Measurements from ENCODE around the gene TIMP2.
"Not testable (repeated sequence)": the region's sequence is repeated elsewhere in the genome, so short reads cannot be mapped to it uniquely, and the experiment has no call there.

TIMP2 gene

GRCh38 chr17:78925662-78926555 lies 722 bp upstream of the TIMP2 start:
- DNase-seq: no peak

GRCh38 chr17:78924481-78925151 lies 571 bp downstream of the TIMP2 start:
- peak; percentile 21 for DNase-seq

DNA sequence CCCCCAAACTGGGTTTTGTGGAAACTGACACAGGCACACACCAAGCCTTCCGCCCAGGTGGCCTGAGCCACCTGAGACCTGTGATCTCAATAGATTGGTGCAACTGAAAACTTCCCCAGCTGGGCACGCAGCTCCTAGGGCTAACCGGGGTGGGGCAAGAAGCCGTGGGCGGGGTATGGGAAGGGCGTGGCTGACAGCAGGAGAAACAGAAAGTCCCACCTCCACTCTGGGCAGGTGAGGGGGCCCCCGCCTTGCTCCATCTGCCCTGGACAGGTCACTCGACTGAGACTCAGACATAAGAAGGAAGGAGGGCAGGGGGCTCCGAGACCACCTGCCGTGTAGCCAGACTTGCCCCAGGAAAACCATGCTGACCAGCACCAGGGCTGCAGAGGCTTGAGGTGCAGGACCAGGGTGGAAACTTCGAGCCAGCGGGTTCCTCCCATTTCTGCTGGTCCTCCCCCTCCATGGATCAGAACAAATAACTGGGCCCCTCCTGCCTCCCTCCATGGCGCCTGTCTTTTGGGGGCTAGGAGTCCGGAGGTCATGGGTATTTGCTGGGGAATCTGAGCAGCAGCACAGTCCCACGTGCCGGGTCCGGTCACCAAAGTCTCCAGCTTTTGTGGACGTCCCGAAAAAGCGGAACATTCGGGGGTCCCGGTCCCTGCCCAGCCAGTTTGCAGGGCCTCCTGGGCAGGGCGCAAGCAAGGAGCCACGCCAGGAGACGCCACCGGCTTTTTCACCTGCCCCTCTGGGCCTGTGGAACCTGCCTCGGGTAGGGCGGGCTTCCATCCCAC lies 1.3 kb downstream of the TIMP2 start:
- no peak for DNase-seq

GRCh38 chr17:78922816-78923498 lies 2.2 kb downstream of the TIMP2 start:
- DNase-seq: no peak

DNA sequence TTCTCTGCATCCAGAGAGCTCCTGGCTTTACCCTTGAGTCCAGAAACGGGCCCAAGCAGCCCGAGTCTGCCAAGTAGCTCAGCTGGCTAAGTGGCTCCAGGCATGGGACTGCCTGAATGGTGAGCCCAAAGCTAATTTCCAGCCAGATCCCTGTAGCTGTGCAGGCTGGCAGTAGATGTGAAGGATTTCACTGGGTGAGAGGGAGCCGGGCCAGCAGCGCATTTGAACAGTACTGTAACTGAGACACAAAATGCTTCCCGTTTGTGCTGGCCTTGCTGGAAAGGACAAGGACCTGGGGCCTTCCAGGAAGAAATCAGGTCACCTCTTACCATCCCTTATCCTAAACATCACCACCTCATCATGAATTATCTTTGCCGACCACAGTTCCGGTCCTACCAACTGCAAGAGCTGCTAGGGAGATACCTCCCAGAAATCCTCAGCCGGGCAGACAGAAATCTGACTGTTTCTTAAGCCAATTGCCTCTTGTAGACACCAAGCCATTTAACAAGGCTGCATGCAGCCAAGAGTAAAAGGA lies 3.7 kb downstream of the TIMP2 start:
- no peak for DNase-seq

GRCh38 chr17:78920528-78920927 lies 4.7 kb downstream of the TIMP2 start:
- DNase-seq: no peak

DNA sequence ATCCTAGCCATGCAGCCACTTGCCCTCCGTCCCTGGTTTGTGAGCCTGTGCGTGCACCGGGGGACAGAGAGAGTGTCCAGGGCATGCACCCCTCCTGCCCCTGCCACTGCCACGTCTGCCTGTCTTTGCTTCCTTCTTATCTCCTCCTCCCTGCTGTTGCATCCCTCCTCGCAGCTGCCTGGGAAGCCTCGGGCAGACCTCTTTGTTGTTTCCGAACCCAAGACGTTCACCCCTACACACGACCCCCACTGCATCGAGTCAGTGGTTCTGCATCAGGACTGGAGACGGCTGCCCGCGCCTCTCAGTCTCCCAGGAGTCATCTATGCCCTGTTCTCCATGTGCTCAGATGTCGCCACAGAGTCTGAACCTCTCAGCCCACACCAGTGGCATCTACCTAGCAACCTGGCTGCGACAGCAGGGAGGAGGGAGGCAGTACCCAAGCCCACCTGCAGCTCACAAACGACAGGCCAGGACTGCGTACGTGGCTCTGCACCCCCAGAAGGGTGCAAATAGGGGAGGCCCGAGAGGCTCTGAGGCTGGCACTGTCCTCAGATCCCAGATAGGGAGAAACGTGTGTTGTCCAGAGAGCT lies 5.2 kb downstream of the TIMP2 start:
- no peak for DNase-seq

DNA sequence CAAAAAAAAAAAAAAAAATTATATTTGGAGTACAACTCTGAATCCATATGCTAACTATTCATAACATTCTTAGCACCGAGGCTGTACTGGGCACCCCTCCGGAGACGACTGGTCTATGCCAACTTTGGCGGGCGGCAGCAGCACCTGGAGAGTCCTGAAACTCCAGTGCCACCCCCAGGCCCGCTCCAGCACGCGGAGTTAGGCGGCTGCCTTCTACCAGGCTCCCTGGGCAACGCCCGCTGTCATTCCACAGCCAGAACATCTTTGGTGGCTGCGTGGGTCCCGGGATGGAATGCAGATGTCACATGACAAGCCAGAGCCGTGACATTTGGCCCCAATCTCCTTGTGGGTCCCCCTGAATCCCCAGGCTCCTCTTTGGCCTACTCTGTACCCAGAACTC lies 6.2 kb downstream of the TIMP2 start:
- no peak for DNase-seq

DNA sequence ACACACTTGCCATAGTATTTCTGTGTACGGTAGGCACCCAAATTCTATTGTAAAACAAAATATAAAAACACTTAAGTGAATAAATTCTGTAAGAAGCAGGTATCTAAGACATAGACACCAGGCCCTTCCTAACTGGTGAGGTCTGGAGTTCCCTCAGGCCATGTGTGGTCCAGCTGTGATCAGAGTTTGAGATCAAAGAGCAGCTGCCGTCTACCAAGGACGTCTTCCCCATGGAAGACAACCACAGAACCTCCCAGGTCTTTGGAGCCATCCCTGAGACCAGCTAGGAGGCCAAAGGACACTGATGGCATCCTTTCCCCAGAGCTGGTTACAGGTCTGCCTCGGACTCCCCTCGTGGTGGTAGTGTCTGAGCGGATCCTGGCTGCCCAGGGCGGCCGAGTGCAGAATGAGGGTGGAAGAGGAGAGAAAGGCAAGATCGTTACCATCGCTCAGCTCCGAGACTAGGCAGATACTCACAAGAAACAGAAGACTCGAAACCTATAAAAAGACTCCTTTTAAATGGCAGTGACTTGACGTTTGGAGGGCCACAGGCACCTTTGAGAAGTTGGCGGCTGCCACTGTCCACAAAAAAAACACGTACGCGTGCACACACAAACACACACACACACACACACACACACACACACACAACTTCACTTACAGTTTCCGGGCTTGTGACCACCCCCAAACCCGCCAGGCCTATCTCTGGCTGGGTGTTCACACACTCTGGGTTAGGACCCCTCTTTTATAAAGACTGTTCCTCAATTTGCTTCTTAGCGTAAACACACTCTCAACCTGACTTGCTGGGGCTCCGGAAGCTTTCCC lies 7.5 kb downstream of the TIMP2 start:
- DNase-seq: no peak

- no peak for DNase-seq
Observed at GRCh38 chr17:78915872-78916632, 9.1 kb downstream of the TIMP2 start.

- DNase-seq: no peak
Observed at GRCh38 chr17:78913115-78913514, 12.1 kb downstream of the TIMP2 start.

DNA sequence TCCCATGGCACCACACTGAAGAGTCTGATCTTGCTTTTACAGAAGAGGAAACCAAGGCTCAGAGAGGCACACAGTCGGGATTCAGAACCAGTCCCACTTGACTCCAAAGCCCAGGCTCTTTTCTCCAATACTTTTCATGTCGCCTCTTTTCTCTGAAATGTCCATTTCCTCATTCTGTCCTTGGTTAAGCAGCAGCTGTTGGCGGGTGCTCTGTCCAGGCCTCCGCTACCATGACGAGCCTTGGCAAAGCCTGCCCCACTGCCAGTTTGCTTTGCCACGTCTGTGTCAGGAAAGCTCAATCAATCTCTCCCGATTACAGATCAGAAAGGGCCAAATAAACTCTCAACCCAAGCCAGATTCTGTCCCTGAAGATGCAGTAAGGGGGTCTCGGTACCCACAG lies 13.1 kb downstream of the TIMP2 start:
- no peak for DNase-seq

GRCh38 chr17:78911543-78911942 lies 13.6 kb downstream of the TIMP2 start:
- not testable (repeated sequence) for DNase-seq

DNA sequence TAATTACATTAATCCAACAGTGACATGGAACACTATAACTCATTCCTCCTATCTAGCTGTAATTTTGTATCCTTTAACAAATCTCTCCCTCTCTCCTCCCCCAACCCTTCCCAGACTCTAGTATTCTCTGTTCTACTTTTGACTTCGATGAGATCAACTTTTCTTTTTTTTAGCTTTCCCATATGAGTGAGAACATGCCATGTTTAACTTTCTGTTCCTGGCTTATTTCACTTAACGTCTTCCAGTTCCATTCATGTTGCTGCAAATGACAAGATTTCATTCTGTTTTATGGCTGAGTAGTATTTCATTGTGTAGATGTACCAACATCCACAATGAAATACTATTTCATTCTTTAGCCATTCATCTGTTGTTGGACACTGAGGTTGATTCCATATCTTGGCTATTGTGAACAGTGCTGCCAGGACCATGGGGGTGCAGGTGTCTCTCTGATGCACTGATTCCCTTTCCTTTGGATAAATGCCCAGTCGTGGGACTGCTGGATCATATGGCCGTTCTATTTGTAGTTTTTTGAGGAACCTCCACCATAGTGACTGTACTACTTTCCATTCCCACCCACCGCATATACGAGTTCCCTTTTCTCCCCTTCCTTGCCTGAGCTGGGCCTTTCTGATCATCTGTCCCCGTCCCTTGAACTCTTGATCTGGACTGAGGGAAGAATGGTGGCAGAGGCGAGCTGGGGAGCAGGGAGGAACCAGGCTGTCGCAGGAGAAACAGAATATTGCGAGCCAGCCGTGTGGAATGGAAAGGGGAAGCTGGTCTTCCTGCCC lies 14.5 kb downstream of the TIMP2 start:
- DNase-seq: no peak

DNA sequence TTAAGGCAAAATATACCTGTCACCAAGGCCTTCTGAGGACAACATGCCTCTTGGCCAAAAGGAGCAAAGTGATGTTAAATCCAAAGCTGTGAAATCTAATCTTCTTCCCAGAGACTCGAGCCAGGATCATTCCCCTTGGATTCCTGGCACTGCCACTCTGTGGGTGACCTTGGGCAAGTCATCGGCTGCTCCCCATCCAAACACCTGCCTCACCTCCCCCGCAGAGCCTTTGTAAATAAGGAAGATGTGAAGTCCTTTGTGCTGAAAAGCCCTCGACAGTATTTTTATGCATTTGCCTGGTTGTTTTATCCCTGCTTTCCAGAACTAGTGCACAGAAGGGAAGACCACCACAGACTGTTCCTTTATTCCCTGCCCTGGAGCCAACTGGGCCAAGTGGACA lies 16.8 kb downstream of the TIMP2 start:
- no peak for DNase-seq

GRCh38 chr17:78905541-78905940 lies 19.6 kb downstream of the TIMP2 start:
- DNase-seq: no peak

DNA sequence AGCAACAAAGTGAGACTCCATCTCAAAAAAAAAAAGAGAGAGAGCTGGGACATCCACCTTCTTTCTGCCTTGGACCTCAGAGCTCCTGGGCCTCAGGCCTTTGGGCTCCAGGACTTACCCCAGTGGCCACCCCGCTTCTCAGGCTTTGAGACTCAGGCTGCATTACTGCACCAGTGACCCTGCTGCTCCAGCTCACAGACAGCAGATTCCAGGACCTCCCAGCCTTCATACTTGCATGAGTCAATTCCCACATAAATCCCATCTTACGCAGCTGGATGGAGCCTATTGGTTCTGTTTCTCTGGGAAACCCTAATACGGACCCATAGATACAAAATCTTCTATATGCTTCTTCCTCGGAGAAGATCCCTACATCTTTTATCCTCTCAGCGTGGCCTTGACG lies 20.1 kb downstream of the TIMP2 start:
- DNase-seq: no peak

- DNase-seq: no peak
Observed at GRCh38 chr17:78904371-78904770, 20.8 kb downstream of the TIMP2 start.

DNA sequence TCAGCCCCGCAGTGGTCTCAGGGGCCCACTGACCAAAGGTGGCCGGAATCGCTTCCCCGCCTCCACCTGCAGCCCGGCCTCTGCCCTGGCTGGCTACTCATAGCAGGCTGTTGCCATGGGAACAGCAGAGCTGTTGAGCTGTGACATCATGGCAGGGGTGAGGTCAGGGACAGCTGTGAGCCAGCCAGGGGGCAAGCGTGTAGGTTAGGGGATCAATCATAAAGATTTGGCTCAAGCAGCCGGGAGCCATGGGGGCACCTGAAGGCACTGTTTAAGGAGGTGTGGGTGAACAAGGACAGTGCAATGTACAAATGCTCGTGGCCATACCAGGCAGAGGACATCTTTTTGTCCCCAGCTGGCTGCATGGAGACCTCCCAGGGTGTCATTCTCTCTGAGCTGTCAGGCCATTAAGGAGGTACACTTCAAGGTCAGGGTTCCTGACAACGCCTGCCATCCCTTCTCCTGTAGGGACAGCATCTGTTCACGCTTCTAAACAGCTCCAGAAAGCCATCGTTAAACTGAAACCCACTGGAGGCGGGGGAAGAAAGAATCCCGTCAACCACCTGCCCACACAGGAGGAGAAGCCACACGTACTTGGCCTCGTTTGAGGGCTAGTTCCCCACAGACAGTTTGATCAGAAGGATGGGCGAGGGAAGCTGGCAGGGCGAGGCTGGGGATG lies 21.9 kb downstream of the TIMP2 start, which contains the start of gene CEP295NL:
CEP295NL (minus strand) TSS at position 101 of the 679 bp plus-strand sequence. CDS start 1,373 bp downstream, outside the sequence.
- DNase-seq: no peak

All from amniotic stem cell (primary cell).